GM12865 (cell line): Measurements from ENCODE around the gene CACNA1E.

ENCODE experiments used
- DNase-seq: peaks from one replicate; pipeline ENCODE4 v3.0.0; 2010; ENCODE audit warnings: low read depth
- H3K4me3 ChIP-seq: 2 replicates; pipeline ENCODE4 v1.5.1; 2011; ENCODE audit warnings: mild to moderate bottlenecking, low read depth, low read length, control low read depth
- CTCF ChIP-seq: IDR thresholded peaks from 2 replicates; pipeline ENCODE4 v1.5.1; 2011; ENCODE audit warnings: low read length, control low read depth, low read depth, inconsistent platforms; ENCODE audit not compliant: insufficient read depth; ENCODE audit errors: missing control alignments

Gene CACNA1E

GRCh38 chr1:181482521-181483284 is 614 bp upstream of the CACNA1E start:
- no peak for TF ChIP-seq CTCF
- H3K4me3 ChIP-seq: peak overlapping the region; percentile 60
- DNase-seq: peak; percentile 78

GRCh38 chr1:181484821-181485220 is 1.5 kb downstream of the CACNA1E start:
- no peak for TF ChIP-seq CTCF
- H3K4me3 ChIP-seq: no peak overlapping the region
- DNase-seq: no peak

- DNase-seq: peak; percentile 37
- H3K4me3 ChIP-seq: peak overlapping the region; percentile 10; the same call in 1 of the 2 replicates
- TF ChIP-seq CTCF: no peak
Measured at GRCh38 chr1:181485287-181486097, 2.2 kb downstream of the CACNA1E start.

- no peak overlapping the region for H3K4me3 ChIP-seq
- TF ChIP-seq CTCF: no peak
- no peak for DNase-seq
Measured at GRCh38 chr1:181486098-181486420, 2.7 kb downstream of the CACNA1E start.

DNA sequence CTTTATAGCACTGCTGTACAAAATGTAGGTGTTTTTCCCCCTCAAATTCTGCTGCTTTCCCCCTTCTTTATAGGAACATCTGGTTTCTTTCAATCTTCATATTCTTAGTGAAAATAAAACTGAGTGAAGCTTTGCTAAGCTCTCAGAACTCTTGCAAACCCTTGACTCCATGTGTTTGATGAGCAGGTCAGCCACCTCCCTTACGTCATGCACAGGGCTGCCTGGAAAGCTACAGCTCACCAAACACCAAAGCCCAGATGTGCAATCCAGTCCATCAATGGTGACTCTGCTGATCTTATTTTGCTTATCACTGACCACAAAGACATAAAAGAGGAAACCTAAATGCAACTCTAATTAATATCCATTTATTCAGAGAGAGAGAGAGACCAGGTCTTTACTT is 5.5 kb downstream of the CACNA1E start:
- no peak overlapping the region for H3K4me3 ChIP-seq
- no peak for DNase-seq
- TF ChIP-seq CTCF: no peak

- no peak for DNase-seq
- H3K4me3 ChIP-seq: no peak overlapping the region
- TF ChIP-seq CTCF: no peak
Measured at GRCh38 chr1:181490276-181490675, 7.0 kb downstream of the CACNA1E start.
